ENCODE results near the gene CCNK.

The CCNK gene

DNA sequence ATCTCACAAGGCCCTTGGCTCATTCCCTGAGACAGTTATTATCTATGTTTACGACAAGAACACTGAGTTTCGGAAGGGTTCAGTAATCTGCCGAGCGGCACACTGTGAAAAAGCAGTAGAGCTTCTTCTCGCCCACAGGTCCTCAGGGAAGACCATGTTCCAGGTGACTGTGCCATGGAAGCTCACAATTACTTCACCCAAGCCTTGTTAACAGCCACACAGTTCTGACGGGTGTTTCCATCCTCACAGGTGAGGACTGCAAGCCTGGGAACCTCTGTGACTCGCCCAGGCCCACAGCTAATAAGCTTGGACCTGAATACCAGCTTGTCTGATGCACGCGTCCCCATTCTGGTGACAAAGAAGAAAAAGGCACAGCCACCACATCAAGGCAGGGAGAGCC lies 15.9 kb upstream of the CCNK start:
- in situ Hi-C loops (cut with HindIII; ENCODE audit: low sequenced_read_pairs) = no loop called here

- in situ Hi-C loops (cut with HindIII; ENCODE audit: low sequenced_read_pairs) = no loop called here
Observed at GRCh38 chr14:99466758-99467157, 14.5 kb upstream of the CCNK start.

DNA sequence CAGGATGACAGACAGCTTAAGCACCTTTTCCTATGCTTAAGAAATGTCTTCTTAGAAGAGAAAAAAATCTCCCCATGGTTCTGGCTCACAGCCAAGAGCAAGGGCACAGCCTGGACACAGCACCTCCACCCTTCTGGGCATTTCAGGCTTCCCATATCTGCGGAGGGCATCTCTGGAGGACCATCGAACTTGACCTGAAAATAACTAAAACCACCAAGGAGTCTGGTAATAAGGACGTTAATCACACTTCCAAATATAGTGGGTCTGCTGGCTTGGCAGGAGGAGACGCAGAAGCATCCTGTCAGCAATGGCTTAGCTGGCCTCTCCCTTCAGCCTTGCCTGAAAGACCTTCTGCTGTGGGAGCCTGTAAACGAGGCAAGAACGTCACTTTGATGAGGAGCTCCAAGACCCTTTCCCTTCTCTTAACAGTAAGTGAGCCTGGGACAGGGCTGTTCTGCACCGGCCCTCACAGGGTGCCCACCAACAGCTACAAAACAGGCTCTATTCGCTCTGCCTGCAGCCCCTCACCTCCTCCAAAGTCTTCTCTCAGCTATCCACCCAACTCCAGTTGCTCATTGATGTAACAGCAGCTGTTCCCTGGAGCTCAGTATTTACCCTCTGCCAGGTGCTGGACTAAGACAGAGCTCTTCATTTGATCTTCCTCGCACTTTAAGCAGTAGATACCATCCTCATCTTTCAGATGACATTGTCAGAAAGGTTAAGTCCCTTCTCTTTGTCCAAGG lies 13.7 kb upstream of the CCNK start:
- in situ Hi-C loops (cut with HindIII; ENCODE audit: low sequenced_read_pairs) = no loop called here

- in situ Hi-C loops (cut with HindIII; ENCODE audit: low sequenced_read_pairs) = no loop called here
Observed at GRCh38 chr14:99468081-99468480, 13.1 kb upstream of the CCNK start.

GRCh38 chr14:99468836-99469592 lies 12.2 kb upstream of the CCNK start:
- in situ Hi-C loops (cut with HindIII; ENCODE audit: low sequenced_read_pairs) = no loop called here

DNA sequence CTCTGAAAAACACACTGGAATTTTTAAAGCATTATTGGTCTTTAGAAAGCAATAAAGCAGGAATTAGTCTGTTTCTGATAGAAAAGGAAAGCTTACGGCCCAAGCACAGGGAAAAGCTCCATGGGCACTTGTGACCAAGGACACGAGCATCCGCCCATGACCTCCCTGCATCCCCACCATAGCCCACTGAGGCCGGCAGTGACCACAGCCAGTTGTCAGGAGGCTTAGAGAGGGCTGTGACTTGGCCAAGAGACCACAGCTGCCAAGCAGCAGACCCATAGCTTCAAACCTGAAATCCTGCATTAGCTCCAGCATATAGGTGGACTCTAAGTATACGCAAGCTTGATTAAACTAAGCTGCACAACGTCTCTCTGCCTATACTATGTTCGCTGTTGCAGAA lies 9.5 kb upstream of the CCNK start:
- in situ Hi-C loops (cut with HindIII; ENCODE audit: low sequenced_read_pairs) = no loop called here

GRCh38 chr14:99472937-99473336 lies 8.3 kb upstream of the CCNK start:
- in situ Hi-C loops (cut with HindIII; ENCODE audit: low sequenced_read_pairs) = no loop called here

GRCh38 chr14:99473458-99473857 lies 7.8 kb upstream of the CCNK start:
- in situ Hi-C loops (cut with HindIII; ENCODE audit: low sequenced_read_pairs) = no loop called here

DNA sequence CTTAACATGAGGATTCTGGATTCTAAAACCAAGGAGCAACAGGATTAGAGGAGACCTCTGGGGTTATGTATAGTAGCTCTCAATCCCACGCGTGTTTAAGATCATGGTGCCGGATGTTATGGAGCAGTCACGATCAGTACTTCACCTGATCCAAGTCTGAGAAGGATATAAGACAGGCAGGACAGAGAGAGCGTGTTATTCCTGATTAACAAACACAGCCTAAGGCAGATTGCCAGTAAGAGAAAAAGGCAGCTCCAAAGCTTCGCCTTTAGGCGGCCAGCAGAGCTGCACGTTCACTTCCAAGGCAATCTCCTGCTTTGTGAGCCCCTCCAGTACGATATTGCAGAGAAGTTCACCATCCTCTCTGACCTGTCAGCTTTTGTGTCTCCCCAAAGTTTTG lies 6.0 kb upstream of the CCNK start:
- in situ Hi-C loops (cut with HindIII; ENCODE audit: low sequenced_read_pairs) = loop anchor here (5.0 kb wide), 1 partner anchor 78 kb away; no protein-coding TSS in a partner anchor

DNA sequence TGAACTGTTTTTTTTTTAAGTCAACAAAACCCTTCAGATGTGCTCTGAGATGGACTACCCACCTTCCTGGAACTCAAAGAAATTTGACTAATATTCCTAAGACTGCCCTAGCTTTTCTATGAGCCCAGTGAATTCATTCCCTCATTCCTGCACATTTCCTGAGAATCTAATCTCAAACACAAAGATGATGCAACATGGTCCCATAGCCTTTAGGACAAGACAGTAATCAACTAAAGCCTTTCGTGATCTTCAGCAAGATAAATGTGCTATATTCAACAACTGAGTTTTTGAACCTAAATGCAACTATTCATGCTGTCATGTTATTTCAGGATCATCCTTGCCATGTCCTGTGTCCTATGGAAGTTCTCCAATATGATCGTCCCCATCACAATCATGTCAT lies 5.5 kb upstream of the CCNK start:
- in situ Hi-C loops (cut with HindIII; ENCODE audit: low sequenced_read_pairs) = loop anchor here (5.0 kb wide), 1 partner anchor 78 kb away; no protein-coding TSS in a partner anchor

DNA sequence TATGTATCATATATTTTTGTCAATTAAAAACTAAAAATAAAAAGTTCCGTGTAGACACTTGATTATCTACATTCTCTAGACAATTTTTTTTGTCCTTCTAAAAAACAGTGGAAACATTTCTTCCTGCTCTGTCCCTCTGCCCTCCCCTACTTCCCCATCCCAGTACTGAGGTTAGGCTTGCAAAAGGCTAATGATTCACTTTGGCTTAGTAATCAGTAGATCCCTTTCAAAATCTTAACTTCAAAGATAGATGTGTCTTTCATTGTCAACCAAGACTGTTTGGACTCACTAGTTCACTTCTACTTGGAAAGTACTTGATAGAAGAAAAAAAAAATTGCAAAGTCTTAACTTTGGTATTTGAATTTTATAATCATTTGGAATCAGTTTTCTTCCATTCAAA lies 4.3 kb upstream of the CCNK start:
- in situ Hi-C loops (cut with HindIII; ENCODE audit: low sequenced_read_pairs) = loop anchor here (5.0 kb wide), 1 partner anchor 80 kb away; no protein-coding TSS in a partner anchor

DNA sequence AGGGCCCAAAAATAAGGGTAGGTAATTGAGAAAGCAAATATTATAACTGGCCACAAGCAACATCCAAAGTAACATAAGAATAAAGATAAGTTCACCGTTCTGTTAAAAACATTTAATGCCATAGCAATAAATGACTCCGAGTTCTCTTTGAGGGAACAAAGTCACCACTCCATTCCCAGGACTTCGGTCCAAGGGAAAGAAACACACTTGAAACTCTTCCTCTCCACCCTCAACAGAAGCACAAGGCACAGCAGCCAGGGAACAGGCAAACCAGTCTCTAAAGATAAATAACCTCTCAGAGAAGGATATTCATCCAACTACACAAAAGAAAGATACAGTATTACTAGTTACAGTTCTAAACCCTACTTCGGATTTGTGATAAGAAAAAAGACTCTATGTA lies 3.1 kb upstream of the CCNK start:
- in situ Hi-C loops (cut with HindIII; ENCODE audit: low sequenced_read_pairs) = loop anchor here (5.0 kb wide), 1 partner anchor 81 kb away; no protein-coding TSS in a partner anchor

GRCh38 chr14:99479160-99479905 lies 1.9 kb upstream of the CCNK start:
- in situ Hi-C loops (cut with HindIII; ENCODE audit: low sequenced_read_pairs) = loop anchor here (5.0 kb wide), 1 partner anchor 82 kb away; no protein-coding TSS in a partner anchor

- in situ Hi-C loops (cut with HindIII; ENCODE audit: low sequenced_read_pairs) = loop anchor here (5.0 kb wide), 1 partner anchor 83 kb away; no protein-coding TSS in a partner anchor
Observed at GRCh38 chr14:99479906-99480869, 1.0 kb upstream of the CCNK start, which contains the start of gene SETD3. TSS of gene SETD3 (minus strand) at chr14:99480859. CDS start at chr14:99465805, 15,054 bp downstream.

DNA sequence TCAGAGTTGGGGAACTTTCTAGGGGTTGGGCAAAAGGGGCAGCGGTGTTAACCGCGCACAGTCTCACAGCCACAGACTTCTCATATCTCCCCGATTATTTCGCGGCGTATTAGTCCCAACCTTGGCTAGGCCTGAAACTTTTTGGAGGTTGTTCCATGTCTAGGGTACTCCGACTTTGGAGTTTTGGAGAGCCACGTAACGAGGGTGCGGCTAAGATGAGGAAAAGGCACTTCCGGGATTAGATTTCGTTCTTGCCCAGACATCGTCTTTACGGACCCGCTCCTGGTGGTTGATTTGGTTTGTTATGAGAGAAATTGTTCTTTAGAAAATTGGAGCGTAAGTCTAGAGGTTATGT lies 513 bp downstream of the CCNK start:
- in situ Hi-C loops (cut with HindIII; ENCODE audit: low sequenced_read_pairs) = no loop called here

- in situ Hi-C loops (cut with HindIII; ENCODE audit: low sequenced_read_pairs) = no loop called here
Observed at GRCh38 chr14:99484106-99484505, 2.9 kb downstream of the CCNK start.

GRCh38 chr14:99497341-99497740 lies 16.1 kb downstream of the CCNK start:
- in situ Hi-C loops (cut with HindIII; ENCODE audit: low sequenced_read_pairs) = loop anchor here (10.0 kb wide), 1 partner anchor 117 kb away; no protein-coding TSS in a partner anchor

DNA sequence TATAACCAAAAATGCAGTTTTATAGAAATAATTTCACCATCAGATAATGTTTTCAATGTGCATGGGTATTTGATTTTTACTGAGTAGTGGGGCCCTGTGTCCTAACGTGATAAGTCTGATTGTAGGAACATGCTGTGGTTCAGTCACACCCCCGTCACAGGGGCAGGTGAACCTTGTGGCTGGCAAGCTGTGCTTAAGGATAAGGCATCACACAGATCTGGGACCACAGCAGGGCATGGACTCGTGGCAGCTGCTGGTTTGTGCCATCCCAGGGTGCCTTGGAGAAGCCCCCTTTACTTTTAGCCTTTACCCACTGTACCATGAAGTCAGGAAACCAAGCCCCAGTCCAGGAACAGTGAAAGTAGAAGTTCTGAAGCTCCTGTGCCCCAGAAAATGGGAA lies 16.7 kb downstream of the CCNK start:
- in situ Hi-C loops (cut with HindIII; ENCODE audit: low sequenced_read_pairs) = loop anchor here (10.0 kb wide), 1 partner anchor 117 kb away; no protein-coding TSS in a partner anchor

GRCh38 chr14:99502989-99503421 lies 21.8 kb downstream of the CCNK start:
- in situ Hi-C loops (cut with HindIII; ENCODE audit: low sequenced_read_pairs) = loop anchor here (10.0 kb wide), 1 partner anchor 182 kb away; the partner anchor contains the start of gene CYP46A1
